GM19035 (cell line): ENCODE measurements around the gene P2RY2.

ENCODE experiments used
- ATAC-seq: cut with Tn5 transposase; IDR thresholded peaks from one replicate; pipeline ENCODE4 v1.9.1; 2021; ENCODE audit not compliant: unreplicated experiment

The P2RY2 gene

GRCh38 chr11:73241300-73241699 is 23.2 kb downstream of the P2RY2 start:
- ATAC-seq, result no peak

- ATAC-seq, result peak; percentile 83
These were observed 24.4 kb downstream of the P2RY2 start for GRCh38 chr11:73242251-73243092.

GRCh38 chr11:73243093-73243485 is 25.0 kb downstream of the P2RY2 start:
- no peak for ATAC-seq

GRCh38 chr11:73244589-73245240 is 26.6 kb downstream of the P2RY2 start:
- ATAC-seq, result no peak

- ATAC-seq, result no peak
These were observed 27.4 kb downstream of the P2RY2 start for GRCh38 chr11:73245461-73245860.

- ATAC-seq, result no peak
These were observed 28.2 kb downstream of the P2RY2 start for GRCh38 chr11:73246303-73246702.

GRCh38 chr11:73248526-73249185 is 30.6 kb downstream of the P2RY2 start:
- ATAC-seq, result no peak

- ATAC-seq, result no peak
These were observed 31.2 kb downstream of the P2RY2 start for GRCh38 chr11:73249304-73249703.

- ATAC-seq, result no peak
These were observed 32.0 kb downstream of the P2RY2 start for GRCh38 chr11:73249853-73250783.

- no peak for ATAC-seq
These were observed 34.6 kb downstream of the P2RY2 start for GRCh38 chr11:73252577-73253191.

- ATAC-seq, result no peak
These were observed 39.4 kb downstream of the P2RY2 start for GRCh38 chr11:73257342-73258103.

GRCh38 chr11:73258104-73259035 is 40.3 kb downstream of the P2RY2 start:
- ATAC-seq, result no peak

- ATAC-seq, result no peak
These were observed 41.5 kb downstream of the P2RY2 start for GRCh38 chr11:73259406-73260126.

- ATAC-seq, result no peak
These were observed 42.0 kb downstream of the P2RY2 start for GRCh38 chr11:73260127-73260457.

GRCh38 chr11:73262851-73263495 is 44.9 kb downstream of the P2RY2 start:
- no peak for ATAC-seq

GRCh38 chr11:73263640-73264039 is 45.6 kb downstream of the P2RY2 start:
- ATAC-seq, result no peak

GRCh38 chr11:73265278-73265810 is 47.3 kb downstream of the P2RY2 start:
- ATAC-seq, result no peak
